Breast epithelium (tissue), 4 donors: ENCODE data around the gene CELF1. TPM values are rescaled to one million over a fixed set of nuclear protein-coding genes. Genes with fewer than 3 reads are reported as not detected.

Experiments used
- DNase-seq, 2 donors: peaks; one replicate each; pipeline ENCODE4 v3.0.0-alpha.2; 2019; ENCODE audit warnings: low spot score in 2 of 2
- H3K27ac ChIP-seq, 2 donors: fragments of 200-600 bp; sonication (generic) in 1 of 2; one replicate each; pipeline ENCODE4 v1.5.1; 2016 to 2019; ENCODE audit warnings: mild to moderate bottlenecking in 1 of 2
- H3K27me3 ChIP-seq, 2 donors: fragments of 200-600 bp; sonication (generic) in 1 of 2; one replicate each; pipeline versions ENCODE4 v1.5.1 to v1.6.0; 2017 to 2019; ENCODE audit warnings: control low read depth in 1 of 2, mild to moderate bottlenecking in 1 of 2
- H3K36me3 ChIP-seq: fragments of 200-600 bp; one replicate; pipeline ENCODE4 v1.5.1; 2019
- H3K4me1 ChIP-seq, 2 donors: fragments of 200-600 bp; sonication (generic); one replicate each; pipeline ENCODE4 v1.5.1; 2016 to 2019; ENCODE audit warnings: control low read depth in 1 of 2
- H3K4me3 ChIP-seq, 3 donors: fragments of 200-600 bp; sonication (generic); 1 replicate in 2 of 3; 2 replicates in 1 of 3; pipeline ENCODE4 v1.5.1; 2016 to 2019; ENCODE audit warnings: mild to moderate bottlenecking in 3 of 3, moderate library complexity in 2 of 3
- H3K9me3 ChIP-seq, 2 donors: fragments of 200-600 bp; sonication (generic) in 1 of 2; one replicate each; pipeline ENCODE4 v1.5.1; 2016 to 2019; ENCODE audit warnings: control low read depth in 1 of 2
- POLR2A ChIP-seq: fragments of 450-650 bp; IDR thresholded peaks from one replicate; pipeline ENCODE4 v1.6.1; 2016; ENCODE audit warnings: antibody characterized with exemption, mild to moderate bottlenecking, moderate library complexity
- POLR2AphosphoS5 ChIP-seq, 3 donors: sonication (generic); formaldehyde crosslinking; IDR thresholded peaks; one replicate each; pipeline ENCODE4 v1.6.1; 2017; ENCODE audit warnings: antibody characterized with exemption in 3 of 3
- intact Hi-C: fragments of 100-400 bp; cut with DNase I; formaldehyde crosslinking; loops from one replicate; pipeline ENCODE4 v1.15.1; 2023; ENCODE audit warnings: low total_unique reads
- total RNA-seq, 3 donors: library from RNA; depleted of rRNA; stranded (reverse); fragments of >200 nt; gene quantifications; one replicate each; pipeline ENCODE4 v1.1.0, GENCODE V29; 2016
- TF ChIP-seq, protein P1 (sequence below), 3 donors: fragments of 450-650 bp; IDR thresholded peaks; one replicate each; pipeline ENCODE4 v1.5.1; 2016 to 2017; ENCODE audit warnings: antibody characterized with exemption in 3 of 3, mild to moderate bottlenecking in 3 of 3, moderate library complexity in 3 of 3

CELF1 gene
- total RNA-seq, 3 donors from 2014 or later: 94.1 to 117 (median 114) TPM

DNA sequence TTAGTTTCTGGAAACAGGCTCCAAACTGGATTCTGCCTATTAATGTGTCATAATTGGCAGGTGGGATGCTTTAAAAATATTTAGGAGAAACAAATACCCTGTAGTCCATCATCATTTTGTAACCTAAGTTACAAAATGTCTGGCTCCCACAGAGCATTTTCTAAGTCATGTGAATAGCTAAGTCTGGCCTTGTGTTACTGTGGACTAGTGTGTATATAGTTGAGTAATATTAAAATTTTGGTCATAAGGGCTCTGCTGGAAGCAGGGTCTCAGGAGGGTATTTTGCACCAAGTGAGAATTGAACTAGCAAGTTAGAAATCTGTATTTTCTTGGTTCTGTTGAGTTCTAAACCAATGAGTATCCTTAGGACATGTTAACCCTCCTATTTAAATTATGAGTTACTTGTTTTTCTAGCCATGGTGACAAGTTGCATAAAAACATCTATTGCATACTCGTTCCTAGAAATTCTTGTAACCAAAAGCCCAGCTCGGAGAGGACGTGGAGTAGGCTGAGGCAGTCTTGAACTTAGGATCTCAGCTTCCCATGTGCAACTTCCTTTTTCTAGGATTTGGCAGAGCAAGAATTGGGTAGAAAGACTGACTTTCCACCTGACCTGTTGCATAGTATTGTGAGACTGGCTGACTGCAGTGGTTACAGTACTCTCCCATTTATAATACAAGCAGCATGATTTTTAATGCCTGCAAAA is 17.9 kb upstream of the CELF1 start:
- no peak overlapping the region for H3K27ac ChIP-seq
- no peaks in the 10 kb centered on the region for H3K27me3 ChIP-seq
- no peaks in the 10 kb centered on the region for H3K4me1 ChIP-seq
- no peak overlapping the region for H3K4me3 ChIP-seq
- DNase-seq: no peak
- no peaks in the 10 kb centered on the region for H3K9me3 ChIP-seq
- H3K36me3 ChIP-seq: no peaks in the 10 kb centered on the region
- TF ChIP-seq POLR2A (no peak), POLR2AphosphoS5 (IDR thresholded peaks at IDR 0.05) (no peak)
- TF ChIP-seq, protein P1, sequence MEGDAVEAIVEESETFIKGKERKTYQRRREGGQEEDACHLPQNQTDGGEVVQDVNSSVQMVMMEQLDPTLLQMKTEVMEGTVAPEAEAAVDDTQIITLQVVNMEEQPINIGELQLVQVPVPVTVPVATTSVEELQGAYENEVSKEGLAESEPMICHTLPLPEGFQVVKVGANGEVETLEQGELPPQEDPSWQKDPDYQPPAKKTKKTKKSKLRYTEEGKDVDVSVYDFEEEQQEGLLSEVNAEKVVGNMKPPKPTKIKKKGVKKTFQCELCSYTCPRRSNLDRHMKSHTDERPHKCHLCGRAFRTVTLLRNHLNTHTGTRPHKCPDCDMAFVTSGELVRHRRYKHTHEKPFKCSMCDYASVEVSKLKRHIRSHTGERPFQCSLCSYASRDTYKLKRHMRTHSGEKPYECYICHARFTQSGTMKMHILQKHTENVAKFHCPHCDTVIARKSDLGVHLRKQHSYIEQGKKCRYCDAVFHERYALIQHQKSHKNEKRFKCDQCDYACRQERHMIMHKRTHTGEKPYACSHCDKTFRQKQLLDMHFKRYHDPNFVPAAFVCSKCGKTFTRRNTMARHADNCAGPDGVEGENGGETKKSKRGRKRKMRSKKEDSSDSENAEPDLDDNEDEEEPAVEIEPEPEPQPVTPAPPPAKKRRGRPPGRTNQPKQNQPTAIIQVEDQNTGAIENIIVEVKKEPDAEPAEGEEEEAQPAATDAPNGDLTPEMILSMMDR (IDR thresholded peaks at IDR 0.05): no peak
- intact Hi-C loops: no loop called here

DNA sequence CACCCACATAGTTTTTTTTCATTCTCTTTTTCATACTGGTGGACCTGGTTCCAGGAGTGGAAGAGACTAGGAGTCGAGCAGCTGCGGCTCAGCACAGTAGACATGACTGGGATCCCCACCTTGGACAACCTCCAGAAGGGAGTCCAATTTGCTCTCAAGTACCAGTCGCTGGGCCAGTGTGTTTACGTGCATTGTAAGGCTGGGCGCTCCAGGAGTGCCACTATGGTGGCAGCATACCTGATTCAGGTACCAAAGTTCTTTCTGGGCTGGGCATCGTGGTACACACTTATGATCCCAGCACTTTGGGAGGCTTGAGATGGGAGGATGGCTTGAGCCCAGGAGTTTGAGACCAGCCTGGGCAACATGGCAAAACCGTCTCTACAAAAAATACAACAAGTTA is 16.7 kb upstream of the CELF1 start:
- no peaks in the 10 kb centered on the region for H3K36me3 ChIP-seq
- DNase-seq: no peak

DNA sequence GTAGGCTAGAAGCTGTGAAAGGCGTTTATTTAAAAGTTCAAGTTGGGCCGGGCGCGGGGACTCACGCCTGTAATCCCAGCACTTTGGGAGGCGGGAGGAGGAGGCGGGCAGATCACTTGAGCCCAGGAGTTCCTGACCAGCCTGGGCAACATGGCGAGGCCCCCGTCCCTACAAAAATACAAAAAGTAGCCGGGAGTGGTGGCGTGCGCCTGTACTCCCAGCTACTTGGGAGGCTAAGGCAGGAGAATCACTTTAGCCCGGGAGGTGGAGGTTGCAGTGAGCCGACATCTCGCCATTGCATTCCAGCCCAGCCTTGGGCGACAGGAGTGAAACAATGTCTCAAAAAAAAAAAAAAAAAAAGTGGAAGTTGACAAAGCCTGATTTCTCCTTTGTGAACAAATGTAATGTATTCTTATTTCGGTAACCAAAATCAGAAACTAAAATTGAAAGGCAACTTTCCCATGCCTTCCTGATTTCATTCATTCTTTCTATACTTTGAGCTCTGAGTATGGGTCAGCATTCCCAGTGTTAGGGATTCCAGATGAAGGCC is 13.3 kb upstream of the CELF1 start:
- Histone ChIP-seq H3K4me3 (peak overlapping the region; percentile 70 to 97 (median 90)), H3K9me3 (no peaks in the 10 kb centered on the region), H3K4me1 (no peaks in the 10 kb centered on the region), H3K27me3 (no peaks in the 10 kb centered on the region), H3K36me3 (no peaks in the 10 kb centered on the region), H3K27ac (peak overlapping the region; percentile 84 to 92)
- no peak for DNase-seq
- intact Hi-C loops: no loop called here
- TF ChIP-seq POLR2AphosphoS5 (IDR thresholded peaks at IDR 0.05) (no peak), POLR2A (no peak)
- TF ChIP-seq, protein P1 (IDR thresholded peaks at IDR 0.05): no peak

More for the DNA sequence above, 16.7 kb upstream of the CELF1 start:
- intact Hi-C loops: no loop called here
- TF ChIP-seq POLR2AphosphoS5 (IDR thresholded peaks at IDR 0.05) (no peak), POLR2A (no peak)
- TF ChIP-seq, protein P1 (IDR thresholded peaks at IDR 0.05): no peak
- H3K4me3 ChIP-seq: no peak overlapping the region
- no peaks in the 10 kb centered on the region for H3K4me1 ChIP-seq
- no peaks in the 10 kb centered on the region for H3K27me3 ChIP-seq
- no peaks in the 10 kb centered on the region for H3K9me3 ChIP-seq
- no peak overlapping the region for H3K27ac ChIP-seq

DNA sequence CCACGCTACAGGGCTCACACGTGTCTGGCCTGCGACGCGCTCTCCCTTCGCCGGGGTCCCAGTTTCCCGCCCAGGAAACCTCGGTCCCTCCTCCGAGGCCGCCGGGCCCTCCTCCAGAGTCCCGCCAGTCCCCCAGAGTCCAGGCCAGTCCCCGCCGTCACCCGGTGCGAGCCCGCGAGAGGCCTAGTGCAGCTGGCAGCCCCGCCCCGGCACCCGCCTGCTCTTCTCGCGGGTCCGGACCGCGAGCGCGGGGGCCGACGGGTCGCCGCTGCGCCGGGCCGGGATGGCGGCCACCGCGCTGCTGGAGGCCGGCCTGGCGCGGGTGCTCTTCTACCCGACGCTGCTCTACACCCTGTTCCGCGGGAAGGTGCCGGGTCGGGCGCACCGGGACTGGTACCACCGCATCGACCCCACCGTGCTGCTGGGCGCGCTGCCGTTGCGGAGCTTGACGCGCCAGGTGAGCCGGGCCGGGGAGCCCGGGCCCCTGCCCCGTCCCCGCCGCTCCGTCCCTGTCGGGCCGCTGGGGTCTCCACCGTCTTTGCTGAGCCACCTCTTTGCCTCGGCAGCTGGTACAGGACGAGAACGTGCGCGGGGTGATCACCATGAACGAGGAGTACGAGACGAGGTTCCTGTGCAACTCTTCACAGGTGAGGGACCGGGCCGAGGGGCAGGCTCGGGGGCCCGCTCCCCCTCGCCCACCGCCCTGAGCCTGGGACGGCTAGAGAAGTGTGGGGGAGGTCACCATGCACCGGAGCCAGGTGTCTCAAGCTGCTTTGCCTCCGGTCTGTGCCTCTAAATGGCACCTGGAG is 12.6 kb upstream of the CELF1 start, which contains the start of gene PTPMT1:
Gene PTPMT1 (plus strand): TSS at position 260 of the 809 bp plus-strand sequence. CDS start 24 bp downstream, at position 284.
- Histone ChIP-seq H3K9me3 (no peaks in the 10 kb centered on the region), H3K27me3 (no peaks in the 10 kb centered on the region), H3K4me3 (peak within 1 kb of the TSS; percentile 70 to 97 (median 90)), H3K27ac (peak within 1 kb of the TSS; percentile 84 to 92), H3K36me3 (no peaks in the 10 kb centered on the region), H3K4me1 (no peaks in the 10 kb centered on the region)
- TF ChIP-seq POLR2A (no peak), POLR2AphosphoS5 (IDR thresholded peaks at IDR 0.05) (peak in 1 of 3 donors; percentile 24)
- TF ChIP-seq, protein P1 (IDR thresholded peaks at IDR 0.05): no peak
- peak; percentile 55 to 64 for DNase-seq
- intact Hi-C loops: no loop called here
